ENCODE measurements around the gene ANKDD1A.

ANKDD1A gene

DNA sequence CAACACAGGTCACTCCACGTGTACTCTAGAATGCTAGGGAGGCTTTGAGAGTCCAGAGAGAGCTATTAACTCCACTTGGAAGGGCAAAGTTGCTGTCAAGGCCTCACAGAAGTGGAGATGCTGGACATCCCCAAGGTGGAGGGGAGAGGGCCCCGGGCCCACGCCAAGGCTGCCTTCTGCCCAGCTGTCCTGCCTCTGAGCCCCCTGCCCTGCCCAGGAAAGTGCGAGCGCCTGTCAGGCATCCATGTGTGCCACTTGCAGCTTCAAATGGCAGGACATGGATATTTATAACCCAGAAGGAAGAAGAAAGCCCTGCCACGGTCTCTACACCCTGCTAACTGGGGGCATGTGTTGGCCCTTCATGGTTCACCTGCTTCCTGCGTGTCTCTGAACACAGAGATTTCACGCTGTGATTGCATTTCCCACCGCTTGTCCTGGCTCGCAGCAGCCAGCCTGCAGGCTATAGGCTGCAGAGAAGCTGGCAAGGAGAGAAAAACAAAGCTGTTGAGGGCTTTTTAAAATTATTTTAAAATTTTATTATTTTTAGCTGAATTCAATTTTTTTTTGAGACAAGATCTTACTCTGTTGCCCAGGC, 17.0 kb downstream of the ANKDD1A start:
- TF ChIP-seq, protein P1, sequence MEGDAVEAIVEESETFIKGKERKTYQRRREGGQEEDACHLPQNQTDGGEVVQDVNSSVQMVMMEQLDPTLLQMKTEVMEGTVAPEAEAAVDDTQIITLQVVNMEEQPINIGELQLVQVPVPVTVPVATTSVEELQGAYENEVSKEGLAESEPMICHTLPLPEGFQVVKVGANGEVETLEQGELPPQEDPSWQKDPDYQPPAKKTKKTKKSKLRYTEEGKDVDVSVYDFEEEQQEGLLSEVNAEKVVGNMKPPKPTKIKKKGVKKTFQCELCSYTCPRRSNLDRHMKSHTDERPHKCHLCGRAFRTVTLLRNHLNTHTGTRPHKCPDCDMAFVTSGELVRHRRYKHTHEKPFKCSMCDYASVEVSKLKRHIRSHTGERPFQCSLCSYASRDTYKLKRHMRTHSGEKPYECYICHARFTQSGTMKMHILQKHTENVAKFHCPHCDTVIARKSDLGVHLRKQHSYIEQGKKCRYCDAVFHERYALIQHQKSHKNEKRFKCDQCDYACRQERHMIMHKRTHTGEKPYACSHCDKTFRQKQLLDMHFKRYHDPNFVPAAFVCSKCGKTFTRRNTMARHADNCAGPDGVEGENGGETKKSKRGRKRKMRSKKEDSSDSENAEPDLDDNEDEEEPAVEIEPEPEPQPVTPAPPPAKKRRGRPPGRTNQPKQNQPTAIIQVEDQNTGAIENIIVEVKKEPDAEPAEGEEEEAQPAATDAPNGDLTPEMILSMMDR (IDR thresholded peaks at IDR 0.05; ENCODE audit: low read depth, low read length) = no peak
- no peak overlapping the region for H3K4me3 ChIP-seq (ENCODE audit: low read depth, low read length)
- no peak for DNase-seq (ENCODE audit: low read depth, low spot score)
- in situ Hi-C loops (cut with HindIII; ENCODE audit: low sequenced_read_pairs) = no loop called here

DNA sequence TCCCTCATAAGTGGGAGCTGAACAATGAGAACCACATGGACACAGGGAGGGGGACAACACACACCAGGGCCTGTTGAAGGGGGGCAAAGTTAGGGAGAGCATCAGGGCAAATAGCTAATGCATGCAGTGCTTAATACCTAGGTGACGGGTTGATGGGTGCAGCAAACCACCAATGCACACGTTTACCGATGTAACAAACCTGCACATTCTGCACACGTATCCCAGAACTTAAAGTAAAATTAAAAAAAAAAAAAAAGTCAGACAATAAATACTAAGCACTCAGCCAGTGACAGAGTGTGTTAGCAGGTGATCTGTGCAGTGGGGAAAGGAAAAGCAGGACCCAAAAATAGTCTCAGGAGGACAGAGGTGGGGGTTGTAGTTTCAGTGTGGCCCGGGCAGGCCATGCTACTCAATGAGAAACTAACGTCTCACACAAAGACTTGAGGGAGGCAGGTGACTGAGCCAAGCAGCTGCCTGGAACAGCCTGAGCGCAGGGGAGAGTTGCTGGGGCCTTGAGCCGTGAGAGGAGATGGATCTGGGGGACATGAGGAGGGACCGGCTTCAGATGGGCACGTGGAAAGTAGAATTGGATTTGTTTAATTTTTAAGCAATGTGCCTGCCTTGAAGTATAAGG, 18.4 kb downstream of the ANKDD1A start:
- no peak for DNase-seq (ENCODE audit: low read depth, low spot score)
- in situ Hi-C loops (cut with HindIII; ENCODE audit: low sequenced_read_pairs) = no loop called here
- H3K4me3 ChIP-seq (ENCODE audit: low read depth, low read length) = no peak overlapping the region
- TF ChIP-seq, protein P1 (IDR thresholded peaks at IDR 0.05; ENCODE audit: low read depth, low read length) = no peak

DNA sequence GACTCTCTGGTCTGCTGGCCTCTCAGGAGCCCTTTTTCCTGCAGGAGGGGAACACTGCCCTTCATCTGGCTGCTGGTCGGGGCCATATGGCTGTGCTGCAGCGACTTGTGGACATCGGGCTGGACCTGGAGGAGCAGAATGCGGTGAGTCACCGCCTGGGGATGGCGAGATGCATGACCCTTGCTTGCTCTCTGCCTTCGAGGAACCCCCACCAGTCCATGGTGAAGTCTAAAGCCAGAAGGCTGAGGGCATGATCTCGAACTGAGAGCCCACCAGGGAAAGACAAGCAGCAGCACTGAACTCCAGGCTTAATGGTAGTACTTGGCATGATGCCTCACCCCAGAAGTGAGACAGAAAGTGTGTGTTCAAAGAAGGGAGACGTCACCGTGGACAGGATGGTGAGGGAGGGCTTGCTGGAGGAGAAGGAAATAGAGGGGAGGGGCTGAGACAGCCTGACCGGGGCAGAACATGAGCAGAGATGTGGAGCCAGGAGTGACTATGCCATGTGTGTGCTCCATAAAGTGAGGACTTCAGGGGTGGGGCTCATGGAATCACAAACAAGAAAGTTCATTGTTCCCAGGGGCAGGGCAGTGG, 19.2 kb downstream of the ANKDD1A start:
- H3K4me3 ChIP-seq (ENCODE audit: low read depth, low read length) = no peak overlapping the region
- in situ Hi-C loops (cut with HindIII; ENCODE audit: low sequenced_read_pairs) = no loop called here
- TF ChIP-seq, protein P1 (IDR thresholded peaks at IDR 0.05; ENCODE audit: low read depth, low read length) = no peak
- peak; percentile 55 for DNase-seq (ENCODE audit: low read depth, low spot score)

DNA sequence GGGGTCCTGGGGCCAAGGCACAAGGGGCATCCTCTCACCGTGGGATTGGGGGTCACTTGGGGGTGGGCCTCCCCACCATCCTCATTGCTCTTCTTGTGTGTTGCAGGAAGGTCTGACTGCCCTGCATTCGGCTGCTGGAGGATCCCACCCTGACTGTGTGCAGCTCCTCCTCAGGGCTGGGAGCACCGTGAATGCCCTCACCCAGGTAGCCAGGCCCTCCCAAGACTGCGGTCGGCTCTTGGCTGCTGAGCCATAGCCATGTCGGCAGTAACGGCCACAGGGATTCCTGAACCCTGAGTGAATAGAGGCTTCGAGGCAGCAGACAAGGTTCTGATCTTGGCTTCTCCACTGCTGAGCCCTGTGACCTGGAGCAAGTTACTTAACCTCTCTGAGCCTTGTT, 19.7 kb downstream of the ANKDD1A start:
- TF ChIP-seq, protein P1 (IDR thresholded peaks at IDR 0.05; ENCODE audit: low read depth, low read length) = no peak
- no peak overlapping the region for H3K4me3 ChIP-seq (ENCODE audit: low read depth, low read length)
- no peak for DNase-seq (ENCODE audit: low read depth, low spot score)
- in situ Hi-C loops (cut with HindIII; ENCODE audit: low sequenced_read_pairs) = no loop called here

DNA sequence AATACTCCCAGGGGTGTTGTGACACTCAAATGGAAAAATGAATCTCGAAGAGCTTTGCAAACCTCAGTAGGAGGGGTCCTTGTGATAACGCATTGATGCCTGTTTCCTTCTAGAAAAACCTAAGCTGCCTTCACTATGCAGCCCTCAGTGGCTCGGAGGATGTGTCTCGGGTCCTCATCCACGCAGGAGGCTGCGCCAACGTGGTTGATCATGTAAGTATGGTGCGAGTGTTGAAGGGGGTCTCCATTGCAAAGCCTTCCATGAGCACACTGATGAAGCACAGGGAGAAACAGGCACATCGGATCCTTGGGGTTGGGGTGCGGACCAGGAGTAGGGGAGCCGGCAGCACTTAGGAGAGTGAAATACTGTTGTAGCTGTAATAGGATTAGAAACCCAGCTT, 22.3 kb downstream of the ANKDD1A start:
- DNase-seq (ENCODE audit: low read depth, low spot score) = no peak
- TF ChIP-seq, protein P1 (IDR thresholded peaks at IDR 0.05; ENCODE audit: low read depth, low read length) = no peak

DNA sequence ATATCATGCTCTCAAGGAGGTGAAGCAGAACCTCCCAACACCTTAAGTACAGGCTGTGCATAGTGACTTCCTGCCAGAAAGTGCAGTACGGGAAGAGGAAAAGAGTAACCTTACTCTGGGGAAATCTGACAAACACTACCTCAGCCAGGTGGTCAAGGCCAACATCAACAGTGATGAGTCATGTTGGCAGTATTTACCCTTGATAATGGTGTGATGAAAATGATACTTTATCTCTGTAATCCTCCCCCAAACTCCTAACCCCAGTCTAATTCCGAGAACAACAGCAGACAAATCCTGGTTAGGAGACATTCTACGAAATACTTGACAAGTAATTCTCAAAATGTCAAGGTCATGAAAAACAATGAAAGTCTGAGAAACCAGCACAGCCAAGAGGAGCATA, 26.5 kb downstream of the ANKDD1A start:
- TF ChIP-seq, protein P1 (IDR thresholded peaks at IDR 0.05; ENCODE audit: low read depth, low read length) = no peak
- peak; percentile 6 for DNase-seq (ENCODE audit: low read depth, low spot score)
- in situ Hi-C loops (cut with HindIII; ENCODE audit: low sequenced_read_pairs) = no loop called here
- H3K4me3 ChIP-seq (ENCODE audit: low read depth, low read length) = no peak overlapping the region

More for the DNA sequence above, 22.3 kb downstream of the ANKDD1A start:
- no peak overlapping the region for H3K4me3 ChIP-seq (ENCODE audit: low read depth, low read length)
- in situ Hi-C loops (cut with HindIII; ENCODE audit: low sequenced_read_pairs) = no loop called here

All from astrocyte of the spinal cord (primary cell).